ENCODE measurements around the gene DND1.

The DND1 gene

DNA sequence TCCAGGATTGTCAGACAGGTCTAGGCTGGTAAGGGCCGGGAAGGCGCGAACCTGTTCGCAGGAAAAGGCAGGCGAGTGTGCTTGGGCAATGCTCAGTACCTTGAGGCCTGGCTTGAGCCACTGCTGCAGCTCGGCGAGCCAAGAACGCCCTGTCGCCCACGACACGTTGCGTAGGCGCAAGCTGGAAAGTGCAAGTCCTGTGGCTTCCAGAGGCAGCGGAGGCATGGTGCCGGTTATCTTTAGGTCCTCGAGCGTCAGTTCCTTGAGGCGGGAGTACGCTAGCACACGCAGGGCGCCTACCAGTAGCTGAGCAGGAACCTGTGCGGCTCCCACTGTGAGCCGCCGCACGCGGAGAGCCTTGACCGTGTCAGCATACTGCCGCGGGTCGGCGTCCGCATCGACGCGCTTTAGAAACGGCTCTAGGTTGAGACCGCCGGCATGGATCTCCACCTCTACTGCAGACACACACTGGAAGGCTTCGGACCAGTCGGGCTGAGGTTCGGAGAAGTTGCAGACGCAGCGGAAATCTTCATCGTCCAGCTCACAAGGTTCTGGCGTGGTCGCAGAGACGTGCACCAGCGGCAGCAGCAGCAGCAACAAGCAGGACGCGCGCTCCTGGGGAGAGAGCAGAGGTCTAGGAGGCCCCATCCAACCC lies 40.9 kb downstream of the DND1 start:
- Mint-ChIP-seq H3K27me3 (ENCODE audit: low read depth) (no peaks in the 10 kb centered on the region), H3K4me1 (no peaks in the 10 kb centered on the region), H3K9me3 (peaks cover 15% of the 10 kb centered on the region), H3K4me3 (no peak overlapping the region), H3K36me3 (ENCODE audit: low read depth) (no peaks in the 10 kb centered on the region), H3K27ac (no peak overlapping the region)
- TF ChIP-seq, protein P1, sequence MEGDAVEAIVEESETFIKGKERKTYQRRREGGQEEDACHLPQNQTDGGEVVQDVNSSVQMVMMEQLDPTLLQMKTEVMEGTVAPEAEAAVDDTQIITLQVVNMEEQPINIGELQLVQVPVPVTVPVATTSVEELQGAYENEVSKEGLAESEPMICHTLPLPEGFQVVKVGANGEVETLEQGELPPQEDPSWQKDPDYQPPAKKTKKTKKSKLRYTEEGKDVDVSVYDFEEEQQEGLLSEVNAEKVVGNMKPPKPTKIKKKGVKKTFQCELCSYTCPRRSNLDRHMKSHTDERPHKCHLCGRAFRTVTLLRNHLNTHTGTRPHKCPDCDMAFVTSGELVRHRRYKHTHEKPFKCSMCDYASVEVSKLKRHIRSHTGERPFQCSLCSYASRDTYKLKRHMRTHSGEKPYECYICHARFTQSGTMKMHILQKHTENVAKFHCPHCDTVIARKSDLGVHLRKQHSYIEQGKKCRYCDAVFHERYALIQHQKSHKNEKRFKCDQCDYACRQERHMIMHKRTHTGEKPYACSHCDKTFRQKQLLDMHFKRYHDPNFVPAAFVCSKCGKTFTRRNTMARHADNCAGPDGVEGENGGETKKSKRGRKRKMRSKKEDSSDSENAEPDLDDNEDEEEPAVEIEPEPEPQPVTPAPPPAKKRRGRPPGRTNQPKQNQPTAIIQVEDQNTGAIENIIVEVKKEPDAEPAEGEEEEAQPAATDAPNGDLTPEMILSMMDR (IDR thresholded peaks at IDR 0.05; ENCODE audit: unreplicated experiment in 3 of 3): no peak

DNA sequence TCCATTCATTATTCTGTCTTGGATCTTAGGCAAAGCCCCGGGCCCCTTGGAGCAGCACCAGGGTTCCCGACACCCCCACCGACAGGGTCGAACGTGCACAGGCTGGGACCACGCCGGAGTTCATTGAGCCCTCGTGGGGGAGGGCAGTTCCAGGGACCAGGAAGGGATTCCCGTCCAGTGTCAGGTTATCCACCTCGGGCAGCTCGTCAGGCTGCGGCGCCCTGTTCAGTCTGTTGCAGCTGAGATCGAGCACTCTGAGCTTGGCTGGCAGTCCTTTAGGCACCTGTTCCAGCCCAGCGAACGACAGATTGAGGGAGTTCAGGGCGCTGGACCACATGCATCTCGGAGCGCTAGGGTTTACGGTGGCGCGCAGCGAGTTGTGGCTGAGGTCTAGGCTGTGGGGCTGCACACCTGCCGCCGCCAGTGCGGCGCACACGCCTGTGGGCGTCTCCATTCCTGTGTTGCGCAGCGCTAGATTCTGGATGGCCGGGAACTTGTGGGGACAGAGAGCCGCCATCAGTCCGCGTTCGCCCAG lies 41.5 kb downstream of the DND1 start:
- Mint-ChIP-seq H3K4me1 (no peaks in the 10 kb centered on the region), H3K9me3 (peaks cover 21% of the 10 kb centered on the region), H3K4me3 (no peak overlapping the region), H3K27ac (no peak overlapping the region), H3K27me3 (ENCODE audit: low read depth) (no peaks in the 10 kb centered on the region), H3K36me3 (ENCODE audit: low read depth) (no peaks in the 10 kb centered on the region)
- TF ChIP-seq, protein P1 (IDR thresholded peaks at IDR 0.05; ENCODE audit: unreplicated experiment in 3 of 3): no peak

DNA sequence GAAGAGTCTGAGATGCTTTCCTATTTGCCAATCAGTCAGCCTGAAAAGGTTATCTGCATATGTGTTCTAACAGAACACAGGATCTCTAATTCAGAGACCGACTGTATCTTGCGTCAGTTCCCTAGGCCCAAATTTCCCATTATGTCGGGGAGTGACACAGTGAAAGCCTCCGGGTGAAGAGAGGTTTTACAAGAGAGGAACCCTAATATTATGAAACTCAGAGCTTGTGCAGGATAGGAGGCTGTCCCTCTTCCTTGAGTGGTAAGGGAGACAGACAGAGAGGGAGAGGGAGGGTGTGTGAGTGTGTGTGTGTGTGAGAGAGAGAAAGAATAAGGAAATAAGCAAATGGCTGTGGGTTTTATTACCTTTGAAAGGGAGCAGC lies 42.3 kb downstream of the DND1 start:
- H3K9me3 Mint-ChIP-seq: peaks cover 22% of the 10 kb centered on the region
- TF ChIP-seq, protein P1 (IDR thresholded peaks at IDR 0.05; ENCODE audit: unreplicated experiment in 3 of 3): no peak
- no peak overlapping the region for H3K4me3 Mint-ChIP-seq
- no peak overlapping the region for H3K27ac Mint-ChIP-seq
- H3K4me1 Mint-ChIP-seq: no peaks in the 10 kb centered on the region
- H3K27me3 Mint-ChIP-seq (ENCODE audit: low read depth): no peaks in the 10 kb centered on the region
- H3K36me3 Mint-ChIP-seq (ENCODE audit: low read depth): no peaks in the 10 kb centered on the region

DNA sequence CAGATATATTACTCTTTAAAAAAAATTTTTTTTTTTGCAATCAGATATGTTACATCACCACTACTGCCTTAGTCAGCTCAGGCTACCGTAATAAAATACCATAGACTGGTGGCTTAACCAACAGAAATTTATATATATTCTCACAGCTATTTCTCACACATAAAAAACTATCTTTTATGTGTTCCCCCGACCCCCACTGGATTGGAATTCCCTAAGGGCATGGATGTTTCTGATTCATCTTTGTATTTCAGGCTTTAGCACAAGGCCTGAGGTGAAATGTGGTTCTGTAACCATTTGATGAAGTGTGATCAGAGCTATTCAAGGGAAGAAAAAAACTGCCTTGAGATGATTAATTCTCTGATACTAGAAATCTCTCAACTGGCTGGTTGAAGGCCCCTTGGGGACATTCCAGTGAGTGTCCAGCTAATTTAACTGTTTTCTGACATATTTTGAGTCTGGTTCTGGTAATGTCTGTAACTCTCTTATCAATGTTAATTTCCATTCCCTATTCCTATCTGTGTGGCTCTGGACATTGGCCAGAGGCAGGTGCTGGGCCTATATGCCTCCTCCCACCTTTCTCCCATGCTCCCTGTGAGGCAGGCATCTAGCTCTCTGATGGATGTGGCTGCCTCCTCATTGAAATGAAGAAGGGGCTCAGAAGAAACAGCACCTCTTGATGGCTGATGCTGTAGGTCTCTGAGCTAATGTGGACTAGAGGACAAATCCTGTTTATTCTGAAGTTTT lies 42.9 kb downstream of the DND1 start:
- Mint-ChIP-seq H3K4me1 (no peaks in the 10 kb centered on the region), H3K27ac (no peak overlapping the region), H3K27me3 (ENCODE audit: low read depth) (no peaks in the 10 kb centered on the region), H3K9me3 (peaks cover 24% of the 10 kb centered on the region), H3K4me3 (no peak overlapping the region), H3K36me3 (ENCODE audit: low read depth) (no peaks in the 10 kb centered on the region)
- TF ChIP-seq, protein P1 (IDR thresholded peaks at IDR 0.05; ENCODE audit: unreplicated experiment in 3 of 3): no peak

DNA sequence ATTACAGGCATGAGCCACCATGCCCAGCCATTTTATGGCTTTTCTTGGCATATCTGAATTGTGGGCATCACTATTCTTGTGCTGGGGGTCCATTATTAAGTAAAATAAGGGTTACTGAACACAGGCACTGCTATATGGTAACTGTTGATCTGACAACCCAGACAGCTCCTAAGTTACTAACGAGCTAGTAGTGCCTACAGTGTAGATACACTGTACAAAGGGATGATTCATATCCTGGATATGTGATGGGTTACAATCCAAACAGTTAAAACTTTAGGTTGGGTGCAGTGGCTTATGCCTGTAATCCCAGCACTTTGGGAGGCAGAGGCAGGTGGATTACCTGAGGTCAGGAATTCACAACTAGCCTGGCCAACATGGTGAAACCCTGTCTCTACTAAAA lies 44.7 kb downstream of the DND1 start:
- Mint-ChIP-seq H3K4me1 (no peaks in the 10 kb centered on the region), H3K36me3 (ENCODE audit: low read depth) (no peaks in the 10 kb centered on the region), H3K27me3 (ENCODE audit: low read depth) (no peaks in the 10 kb centered on the region), H3K4me3 (no peak overlapping the region), H3K9me3 (peaks cover 22% of the 10 kb centered on the region), H3K27ac (no peak overlapping the region)
- TF ChIP-seq, protein P1 (IDR thresholded peaks at IDR 0.05; ENCODE audit: unreplicated experiment in 3 of 3): no peak
